RPMI8226 (cell line): ENCODE data around the gene GARRE1.
A peak's percentile ranks its signal among the peaks of the same experiment; 100 is the strongest.
"Not testable (repeated sequence)": the region's sequence is repeated elsewhere in the genome, so short reads cannot be mapped to it uniquely, and the experiment has no call there.

Experiments used
- DNase-seq: peaks from one replicate; pipeline ENCODE4 v3.0.0-alpha.2; 2015

GARRE1 gene, protein sequence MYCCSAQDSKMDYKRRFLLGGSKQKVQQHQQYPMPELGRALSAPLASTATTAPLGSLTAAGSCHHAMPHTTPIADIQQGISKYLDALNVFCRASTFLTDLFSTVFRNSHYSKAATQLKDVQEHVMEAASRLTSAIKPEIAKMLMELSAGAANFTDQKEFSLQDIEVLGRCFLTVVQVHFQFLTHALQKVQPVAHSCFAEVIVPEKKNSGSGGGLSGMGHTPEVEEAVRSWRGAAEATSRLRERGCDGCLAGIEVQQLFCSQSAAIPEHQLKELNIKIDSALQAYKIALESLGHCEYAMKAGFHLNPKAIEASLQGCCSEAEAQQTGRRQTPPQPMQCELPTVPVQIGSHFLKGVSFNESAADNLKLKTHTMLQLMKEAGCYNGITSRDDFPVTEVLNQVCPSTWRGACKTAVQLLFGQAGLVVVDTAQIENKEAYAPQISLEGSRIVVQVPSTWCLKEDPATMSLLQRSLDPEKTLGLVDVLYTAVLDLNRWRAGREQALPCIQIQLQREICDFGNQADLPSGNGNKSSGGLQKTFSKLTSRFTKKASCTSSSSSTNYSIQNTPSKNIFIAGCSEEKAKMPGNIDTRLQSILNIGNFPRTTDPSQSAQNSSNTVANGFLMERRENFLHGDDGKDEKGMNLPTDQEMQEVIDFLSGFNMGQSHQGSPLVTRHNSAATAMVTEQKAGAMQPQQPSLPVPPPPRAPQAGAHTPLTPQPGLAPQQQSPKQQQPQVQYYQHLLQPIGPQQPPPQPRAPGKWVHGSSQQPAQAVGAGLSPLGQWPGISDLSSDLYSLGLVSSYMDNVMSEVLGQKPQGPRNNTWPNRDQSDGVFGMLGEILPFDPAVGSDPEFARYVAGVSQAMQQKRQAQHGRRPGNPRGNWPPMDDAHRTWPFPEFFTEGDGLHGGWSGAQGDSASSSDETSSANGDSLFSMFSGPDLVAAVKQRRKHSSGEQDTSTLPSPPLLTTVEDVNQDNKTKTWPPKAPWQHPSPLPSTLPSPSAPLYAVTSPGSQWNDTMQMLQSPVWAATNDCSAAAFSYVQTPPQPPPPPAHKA (N-terminal part only)

GRCh38 chr19:34254046-34254697 lies at the start of gene GARRE1:
Gene GARRE1, plus strand, starts transcription at chr19:34254554. Its CDS starts 45,920 bp downstream, at chr19:34300474.
- peak; percentile 83 for DNase-seq

GRCh38 chr19:34205324-34205723 lies 49.0 kb upstream of the GARRE1 start:
- not testable (repeated sequence) for DNase-seq

DNA sequence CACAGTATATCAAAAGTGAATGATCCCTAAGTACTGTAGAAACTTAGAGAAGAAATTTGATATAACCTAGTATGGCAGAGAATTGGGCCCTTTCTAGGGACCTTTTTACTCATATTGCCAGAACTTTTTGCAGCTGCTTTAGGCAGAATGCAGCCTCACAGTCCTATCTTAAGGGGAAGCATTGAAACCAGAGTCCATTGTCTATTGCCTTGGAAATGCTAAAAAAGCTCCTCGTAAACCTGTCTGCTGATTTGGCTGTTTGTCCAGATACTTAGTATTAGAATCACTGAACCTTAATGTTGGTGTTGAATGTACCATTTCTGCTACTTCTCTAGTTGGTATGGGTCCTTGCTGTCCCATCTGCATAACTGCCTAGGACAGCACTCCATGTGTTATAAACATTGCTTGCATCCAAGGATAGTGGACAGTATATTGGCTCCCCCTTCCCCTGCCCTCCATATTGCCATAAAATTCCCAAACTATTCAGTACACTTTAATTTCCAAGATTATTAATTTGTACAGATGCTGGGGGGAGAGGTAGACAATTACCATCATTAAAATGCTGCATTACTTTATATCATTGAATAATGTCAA lies 46.0 kb upstream of the GARRE1 start:
- no peak for DNase-seq

DNA sequence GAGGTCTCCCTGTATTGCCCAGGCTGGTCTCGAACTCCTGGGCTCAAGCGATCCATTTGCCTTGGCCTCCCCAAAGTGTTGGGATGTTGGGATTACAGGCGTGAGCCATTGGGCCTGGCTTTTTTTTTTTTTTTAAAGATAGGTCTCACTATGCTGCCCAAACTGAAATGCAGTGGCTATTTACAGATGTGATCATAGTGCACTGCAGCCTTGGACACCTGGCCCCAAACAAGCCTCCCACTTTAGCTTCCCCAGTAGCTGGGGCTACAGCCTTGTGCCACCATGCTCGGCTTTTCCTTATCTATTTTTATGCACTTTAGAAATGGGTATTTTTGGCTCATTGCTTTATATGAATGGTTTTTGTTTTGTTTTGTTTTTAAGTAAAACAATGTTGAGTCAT lies 44.6 kb upstream of the GARRE1 start:
- no peak for DNase-seq

DNA sequence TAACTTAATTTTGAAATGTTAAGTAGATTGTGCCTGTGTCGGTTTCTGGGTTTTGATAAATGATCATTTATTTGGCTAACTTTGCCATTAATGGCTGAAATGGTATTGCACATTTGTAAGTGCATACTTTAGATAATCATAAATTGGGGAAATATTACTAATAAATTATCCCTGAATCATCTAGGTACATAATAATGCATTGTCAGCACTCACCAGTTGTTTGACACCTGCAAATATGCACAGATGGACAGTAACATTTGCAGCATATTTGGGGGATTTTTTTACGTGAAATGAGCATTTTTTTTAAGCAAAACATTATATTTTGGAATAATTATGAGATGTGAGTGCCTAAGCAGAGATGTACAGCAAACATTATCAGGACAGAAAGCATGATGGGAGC lies 41.1 kb upstream of the GARRE1 start:
- DNase-seq, result no peak

DNA sequence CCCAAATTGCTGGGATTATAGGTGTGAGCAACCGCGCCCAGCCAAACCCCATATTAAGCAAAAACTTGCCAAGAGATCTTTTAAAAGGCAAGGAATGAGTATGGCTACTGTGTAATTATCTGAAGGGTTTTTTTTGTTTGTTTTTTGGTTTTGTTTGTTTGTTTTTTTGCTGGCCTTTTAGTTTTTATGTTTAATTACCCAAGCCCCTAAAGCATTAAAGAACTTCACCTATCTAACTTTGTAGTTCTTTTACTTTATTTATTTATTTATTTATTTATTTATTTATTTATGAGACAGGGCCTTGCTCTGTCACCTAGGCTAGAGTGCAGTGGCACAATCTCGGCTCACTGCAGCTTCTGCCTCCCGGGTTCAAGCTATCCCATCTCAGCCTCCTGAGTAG lies 40.3 kb upstream of the GARRE1 start:
- DNase-seq, result no peak

DNA sequence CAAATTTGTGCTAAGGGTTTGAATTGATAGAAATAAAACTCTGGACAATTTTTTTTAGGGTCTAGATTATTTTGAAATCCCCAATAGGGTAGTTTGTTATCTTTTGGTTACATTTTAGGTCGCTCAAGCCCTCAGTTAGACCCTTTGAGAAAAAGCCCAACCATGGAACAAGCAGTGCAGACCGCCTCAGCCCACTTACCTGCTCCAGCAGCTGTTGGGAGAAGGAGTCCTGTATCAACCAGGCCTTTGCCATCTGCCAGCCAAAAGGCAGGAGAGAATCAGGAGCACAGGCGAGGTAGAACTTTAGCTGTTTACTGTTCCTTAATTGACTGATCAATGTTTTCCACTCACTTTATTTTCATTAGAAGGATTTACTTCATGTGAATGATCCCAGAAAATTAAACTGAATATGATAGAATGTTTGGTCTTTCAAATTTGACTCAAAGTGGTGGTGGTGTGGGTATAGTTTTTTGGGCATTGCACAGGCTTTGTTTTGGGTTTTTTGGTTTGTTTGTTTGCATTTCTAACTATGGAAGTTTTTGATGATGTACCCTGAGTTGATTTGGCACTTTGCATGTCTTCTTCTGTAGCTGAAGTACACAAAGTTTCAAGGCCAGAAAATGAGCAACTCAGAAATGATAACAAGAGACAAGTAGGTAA lies 39.2 kb upstream of the GARRE1 start:
- no peak for DNase-seq

GRCh38 chr19:34215666-34216038 lies 38.7 kb upstream of the GARRE1 start:
- no peak for DNase-seq

GRCh38 chr19:34216745-34217219 lies 37.6 kb upstream of the GARRE1 start:
- not testable (repeated sequence) for DNase-seq

- peak; percentile 54 for DNase-seq
These were observed 36.2 kb upstream of the GARRE1 start for GRCh38 chr19:34217952-34218817.

GRCh38 chr19:34218818-34219164 lies 35.6 kb upstream of the GARRE1 start:
- DNase-seq, result no peak

GRCh38 chr19:34220472-34221063 lies 33.8 kb upstream of the GARRE1 start:
- DNase-seq, result peak; percentile 52

DNA sequence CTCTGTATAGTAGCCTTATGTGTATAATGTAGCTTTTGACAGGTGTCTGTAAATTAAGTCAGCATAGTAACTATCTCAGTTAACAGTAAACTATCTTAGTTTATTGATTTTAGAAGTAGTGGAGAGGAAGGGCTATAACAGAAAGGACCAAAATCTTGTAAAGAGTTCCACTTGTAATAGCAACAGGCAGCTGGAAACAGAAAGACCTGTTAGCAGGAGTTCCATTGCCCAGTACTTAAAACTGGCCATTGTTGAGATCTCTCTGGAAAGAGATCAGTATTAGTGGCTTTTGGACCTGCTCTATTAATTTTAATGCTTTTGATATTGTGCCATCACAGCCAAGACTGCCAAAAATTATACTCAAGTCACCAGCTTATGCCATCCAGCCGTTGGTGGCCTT lies 32.0 kb upstream of the GARRE1 start:
- no peak for DNase-seq

DNA sequence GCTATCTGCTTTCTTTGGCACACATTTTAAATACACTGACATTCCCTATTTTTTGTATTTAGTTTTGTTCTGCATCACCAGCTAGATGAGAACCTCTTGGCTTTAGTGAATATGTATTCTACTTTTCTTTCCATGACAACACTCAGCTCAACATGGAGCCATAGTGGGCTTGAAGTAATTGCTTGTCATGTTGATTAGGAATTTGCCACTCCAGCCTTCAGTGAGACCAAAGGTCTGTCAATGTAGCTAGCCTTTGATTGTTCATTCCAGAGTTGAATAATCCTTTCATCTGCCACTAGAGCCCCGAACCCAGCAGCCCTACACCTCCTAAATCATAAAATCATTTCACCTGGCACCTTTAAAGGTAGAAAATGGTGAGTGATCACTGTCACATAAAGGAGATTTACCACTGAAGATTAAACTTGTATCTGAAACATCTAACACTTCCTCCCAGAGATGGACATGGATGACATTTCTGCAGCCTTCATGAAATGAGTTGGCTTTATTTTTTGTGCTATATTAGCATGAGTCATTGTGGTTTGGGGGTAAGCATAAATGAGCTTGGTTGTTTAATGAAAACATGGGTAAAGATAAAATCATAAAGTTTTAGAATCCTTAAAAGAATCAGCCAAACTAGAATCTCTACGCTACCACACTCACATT lies 29.2 kb upstream of the GARRE1 start:
- no peak for DNase-seq

- DNase-seq, result no peak
These were observed 28.7 kb upstream of the GARRE1 start for GRCh38 chr19:34225659-34226015.

GRCh38 chr19:34226036-34226435 lies 28.3 kb upstream of the GARRE1 start:
- no peak for DNase-seq

- DNase-seq, result no peak
These were observed 26.0 kb upstream of the GARRE1 start for GRCh38 chr19:34228347-34228746.

GRCh38 chr19:34228762-34229161 lies 25.6 kb upstream of the GARRE1 start:
- no peak for DNase-seq

DNA sequence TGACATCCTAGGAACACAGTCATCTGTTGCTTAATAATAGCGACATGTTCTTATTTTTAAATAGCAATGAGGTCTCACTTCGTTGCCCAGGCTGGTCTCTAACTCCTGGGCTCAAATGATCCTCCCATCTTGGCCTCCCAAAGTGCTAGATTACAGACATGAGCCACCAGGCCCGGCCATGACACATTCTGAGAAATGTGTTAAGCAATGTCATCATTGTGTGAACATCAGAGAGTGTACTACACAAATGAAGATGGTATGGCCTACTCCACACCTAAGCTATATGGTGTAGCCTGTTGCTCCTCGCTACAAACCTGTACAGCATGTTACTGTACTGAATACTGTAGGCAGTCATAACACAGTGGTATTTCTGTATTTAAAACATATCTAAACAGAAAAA lies 24.6 kb upstream of the GARRE1 start:
- DNase-seq, result no peak

DNA sequence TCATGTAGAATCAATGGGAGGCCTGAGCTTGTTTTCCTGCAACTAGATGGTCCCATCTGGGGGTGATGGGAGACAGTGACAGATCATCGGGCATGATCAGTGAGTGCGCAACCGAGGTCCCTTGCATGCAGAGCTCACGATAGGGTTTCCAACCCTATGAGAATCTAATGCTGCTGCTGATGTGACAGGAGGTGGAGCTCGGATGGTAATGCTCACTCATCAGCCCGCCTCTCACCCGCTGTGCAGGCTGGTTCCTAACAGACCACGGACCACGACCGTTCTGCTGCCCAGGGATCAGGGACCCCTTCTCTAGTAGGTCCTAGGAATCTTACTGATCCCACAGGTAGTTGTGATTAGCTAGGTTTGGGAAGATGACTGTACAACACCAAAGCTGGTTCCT lies 23.5 kb upstream of the GARRE1 start:
- no peak for DNase-seq
